GM18907 (cell line): Measurements from ENCODE around the gene NAT14.

Source experiments
- ATAC-seq: cut with Tn5 transposase; IDR thresholded peaks from one replicate; pipeline ENCODE4 v1.9.1; 2021; ENCODE audit warnings: mild to moderate bottlenecking, moderate library complexity; ENCODE audit not compliant: unreplicated experiment

The NAT14 gene

DNA sequence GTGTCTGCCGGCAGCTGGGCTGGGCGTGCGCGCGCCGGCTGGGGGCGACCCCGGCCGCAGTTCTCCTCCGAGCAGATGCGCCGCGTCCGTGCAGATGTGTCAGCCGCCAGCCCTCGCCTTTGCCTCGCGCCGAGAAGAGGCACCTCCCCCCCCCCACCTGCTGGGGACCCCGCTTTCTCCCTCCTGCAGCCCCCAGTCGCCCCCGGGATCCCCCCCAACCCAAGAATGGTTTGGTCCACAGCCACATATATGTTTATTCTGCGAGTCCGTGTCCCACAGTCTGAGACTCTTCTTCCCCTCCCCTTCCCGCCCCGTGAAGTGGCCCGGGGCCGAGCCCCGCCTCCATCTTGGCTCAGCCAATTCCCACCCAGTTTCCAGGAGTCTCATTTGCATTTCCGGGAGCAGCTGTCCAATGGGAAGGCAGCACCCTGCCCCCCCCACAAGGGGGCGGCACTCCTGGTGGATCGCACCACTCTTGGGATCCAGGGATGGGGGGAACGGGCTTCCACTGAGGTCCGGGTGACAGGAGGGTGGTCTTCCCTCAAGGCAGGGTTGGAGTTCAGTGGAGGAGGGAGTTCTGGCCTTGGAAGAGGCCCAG, 32.1 kb upstream of the NAT14 start:
- no peak for ATAC-seq

- no peak for ATAC-seq
Observed at GRCh38 chr19:55453511-55454260, 31.3 kb upstream of the NAT14 start.

GRCh38 chr19:55454787-55455243, 30.2 kb upstream of the NAT14 start:
- ATAC-seq: no peak

DNA sequence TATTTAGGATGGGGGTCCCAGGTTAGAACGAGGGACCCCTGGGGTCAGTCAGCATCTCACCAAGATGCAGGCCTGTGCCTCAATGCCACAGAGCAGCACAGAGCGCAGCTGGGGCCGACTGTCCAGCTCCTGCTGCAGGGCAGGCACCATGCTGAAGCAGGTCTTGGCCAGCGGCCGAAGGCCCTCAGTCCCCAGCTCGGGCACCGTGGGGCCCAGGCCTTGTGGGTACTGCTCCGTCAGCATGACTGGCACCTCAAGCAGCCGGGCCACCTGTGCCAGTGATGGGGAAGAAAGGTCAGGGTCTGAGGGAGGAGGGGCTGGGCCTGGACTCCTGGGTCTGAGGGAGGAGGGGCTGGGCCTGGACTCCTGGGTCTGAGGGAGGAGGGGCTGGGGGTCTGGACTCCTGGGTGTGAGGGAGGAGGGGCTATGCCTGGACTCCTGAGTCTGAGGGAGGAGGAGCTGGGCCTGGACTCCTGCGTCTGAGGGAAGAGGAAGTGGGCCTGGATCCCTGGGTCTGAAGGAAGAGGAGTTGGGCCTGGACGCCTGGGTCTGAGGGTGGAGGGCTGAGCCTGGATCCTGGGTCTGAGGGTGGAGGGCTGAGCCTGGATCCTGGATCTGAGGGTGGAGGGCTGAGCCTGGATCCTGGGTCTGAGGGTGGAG, 29.3 kb upstream of the NAT14 start:
- ATAC-seq: no peak

DNA sequence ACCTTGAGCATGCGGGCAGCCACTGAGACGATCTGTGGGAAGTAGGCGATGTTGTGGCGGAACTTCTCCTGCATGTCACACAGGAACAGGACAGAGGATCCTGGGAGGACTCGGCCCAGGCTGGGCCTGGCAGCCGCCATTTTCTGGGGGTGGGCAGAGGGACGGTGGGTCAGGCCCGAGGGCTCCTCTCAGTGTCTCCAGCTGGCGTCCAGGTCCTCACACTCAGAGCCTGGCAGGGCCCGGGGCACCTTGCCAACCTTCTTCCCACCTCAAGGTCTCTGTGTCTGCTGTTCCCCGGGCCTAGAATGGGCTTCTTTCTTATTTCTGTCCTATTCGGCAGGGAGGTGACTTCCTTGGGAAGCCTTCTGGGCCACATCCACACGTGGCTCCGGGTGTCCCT, 28.6 kb upstream of the NAT14 start:
- ATAC-seq: no peak

GRCh38 chr19:55457683-55458457, 27.1 kb upstream of the NAT14 start:
- ATAC-seq: no peak

DNA sequence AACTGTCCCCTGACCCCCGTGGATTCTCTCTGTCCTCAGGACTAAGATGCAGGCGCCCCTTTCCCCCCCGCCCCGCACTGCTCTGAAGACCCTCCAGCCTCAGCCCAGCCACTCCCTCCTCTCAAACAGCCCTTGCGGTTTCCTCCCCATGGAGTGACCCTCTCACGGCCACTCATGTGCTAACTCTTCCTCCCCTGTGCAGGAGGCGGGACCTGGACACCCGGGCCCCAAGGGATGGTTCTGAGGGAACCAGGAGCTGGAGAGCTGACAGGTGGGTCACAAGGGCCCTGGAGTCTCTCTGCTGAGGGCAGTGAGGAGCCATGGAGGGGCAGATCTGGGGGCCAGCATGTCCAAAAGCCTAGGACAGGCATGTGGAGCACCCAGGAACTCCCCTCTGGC, 25.4 kb upstream of the NAT14 start:
- no peak for ATAC-seq

DNA sequence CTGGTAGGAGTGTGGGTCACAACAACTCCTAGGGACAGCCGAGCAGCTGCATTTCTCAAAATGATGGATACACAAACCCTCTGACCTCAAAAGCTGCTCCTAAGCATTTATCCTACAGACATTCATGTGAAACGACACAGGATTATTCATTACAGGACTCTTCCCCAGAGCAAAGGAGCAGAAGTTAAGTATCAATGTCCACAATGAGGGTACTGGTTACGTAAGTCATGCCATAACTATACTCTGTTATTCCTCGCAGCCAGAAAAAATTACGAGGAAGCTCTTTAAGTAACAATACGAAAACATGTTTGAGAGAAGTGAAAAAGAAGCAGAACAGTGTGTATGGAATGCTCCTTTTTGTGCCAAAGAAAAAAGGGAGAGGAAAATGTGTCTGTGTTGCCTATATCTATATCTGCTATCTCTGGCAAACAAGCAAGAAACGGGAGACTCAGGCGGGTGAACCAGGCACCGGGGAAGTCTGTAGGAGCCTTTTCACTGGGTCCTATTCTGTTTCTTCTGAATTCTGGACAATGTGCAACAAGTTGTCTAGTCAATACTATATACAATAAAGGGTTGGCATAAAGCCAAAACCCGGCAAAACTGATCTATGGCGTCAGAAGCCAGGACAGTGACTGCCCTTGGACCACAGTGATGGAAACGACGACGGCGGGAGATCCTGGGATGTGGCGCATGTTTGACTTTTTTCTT, 24.9 kb upstream of the NAT14 start:
- ATAC-seq: no peak

DNA sequence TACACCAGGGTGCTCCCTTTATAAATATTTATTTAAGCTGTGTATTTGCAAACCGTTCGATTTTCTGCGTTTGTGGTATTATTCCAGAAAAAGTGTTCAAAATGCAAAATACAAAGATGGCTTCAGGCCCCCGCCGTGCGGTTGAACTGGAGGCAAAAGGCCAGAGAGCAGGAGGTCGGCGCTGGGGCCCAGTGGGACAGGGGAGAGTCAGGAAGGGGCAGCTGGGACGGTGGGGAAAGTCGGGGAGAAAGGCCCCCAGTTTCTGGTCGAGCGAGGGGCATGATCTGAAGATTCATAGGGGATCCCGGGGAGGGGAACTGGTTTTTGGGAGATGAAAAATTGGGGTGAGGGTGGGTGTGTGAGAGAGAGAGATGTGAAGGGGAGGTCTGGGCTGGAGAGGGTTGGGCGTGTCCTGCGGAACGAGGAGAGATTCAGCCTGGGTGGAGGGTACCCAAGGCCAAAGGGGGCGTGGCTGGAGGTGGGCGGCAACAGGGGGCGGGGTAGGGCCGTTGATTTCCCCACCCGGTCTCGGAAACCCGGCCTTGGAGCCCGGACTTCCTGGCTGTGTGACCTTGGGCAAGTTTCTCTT, 24.2 kb upstream of the NAT14 start:
- ATAC-seq: no peak

DNA sequence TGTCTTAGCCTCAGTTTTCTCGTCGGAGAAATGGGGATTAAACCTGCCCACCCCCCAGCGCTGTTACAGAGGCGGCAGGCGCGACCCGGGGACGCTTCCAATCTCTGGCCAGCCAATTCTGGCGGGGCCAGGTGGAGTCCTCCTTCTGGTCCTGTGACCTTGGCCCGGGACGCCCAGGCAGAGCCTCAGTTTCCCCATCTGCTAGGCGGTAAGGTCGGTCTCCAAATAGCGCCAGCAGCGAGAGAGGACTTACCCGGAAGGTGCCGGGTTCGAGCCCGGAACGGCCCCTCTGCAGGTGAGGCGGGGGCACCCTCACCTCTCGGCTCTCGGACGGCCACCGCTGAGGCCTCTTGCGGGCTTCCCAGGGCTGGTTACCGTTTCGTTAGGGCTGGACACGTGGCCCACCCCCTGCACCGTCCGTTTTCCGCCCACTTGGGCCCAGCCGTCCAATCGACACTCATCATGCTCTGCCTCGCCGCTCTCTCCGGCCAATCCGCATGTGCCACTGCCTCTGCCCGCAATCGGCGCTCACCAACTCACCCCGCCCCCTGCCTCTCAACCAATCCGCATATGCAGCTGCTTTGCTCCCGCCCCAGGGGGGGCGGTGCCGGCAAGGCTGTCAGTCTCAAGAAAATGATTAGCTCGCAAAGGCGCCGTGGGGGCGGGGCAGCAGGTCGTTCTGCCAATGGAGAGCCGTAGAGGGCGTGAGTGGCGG, 23.6 kb upstream of the NAT14 start, which contains the start of gene ISOC2:
Gene ISOC2, minus strand, starts transcription at position 384 of the 715 bp plus-strand sequence. CDS start 5,156 bp downstream, outside the sequence.
- peak; percentile 90 for ATAC-seq

DNA sequence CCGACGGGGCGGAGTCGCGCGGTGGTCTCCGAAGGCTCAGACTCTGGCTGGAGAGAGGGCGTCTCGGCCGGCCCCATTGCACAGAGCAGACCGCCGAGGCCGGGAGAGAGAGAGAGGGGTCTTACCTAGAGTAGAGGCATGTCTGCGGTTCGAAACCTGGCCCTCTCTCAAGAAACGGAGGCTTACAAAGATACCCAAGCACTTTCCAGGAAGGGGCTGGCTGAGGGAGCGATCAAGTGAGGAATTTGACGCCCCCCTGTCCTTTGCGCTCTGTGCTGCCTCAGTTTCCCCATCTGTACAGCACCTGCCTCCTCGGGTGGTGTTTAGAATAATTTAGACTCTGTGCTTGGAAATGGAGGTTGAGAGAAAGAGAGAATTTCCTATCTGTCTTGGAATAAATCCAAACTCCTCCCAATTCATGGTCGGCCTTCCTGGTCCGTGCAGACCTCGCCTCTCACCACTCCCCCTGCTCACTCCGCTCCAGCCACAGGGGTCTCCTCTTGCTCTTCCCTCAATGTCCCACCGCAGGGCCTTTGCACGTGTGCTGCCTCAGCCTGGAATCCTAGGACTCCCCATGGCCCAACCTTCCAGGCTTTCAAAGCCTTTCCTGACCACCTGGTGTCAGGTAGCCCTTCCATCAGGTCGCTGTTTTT, 22.9 kb upstream of the NAT14 start:
- ATAC-seq: no peak

DNA sequence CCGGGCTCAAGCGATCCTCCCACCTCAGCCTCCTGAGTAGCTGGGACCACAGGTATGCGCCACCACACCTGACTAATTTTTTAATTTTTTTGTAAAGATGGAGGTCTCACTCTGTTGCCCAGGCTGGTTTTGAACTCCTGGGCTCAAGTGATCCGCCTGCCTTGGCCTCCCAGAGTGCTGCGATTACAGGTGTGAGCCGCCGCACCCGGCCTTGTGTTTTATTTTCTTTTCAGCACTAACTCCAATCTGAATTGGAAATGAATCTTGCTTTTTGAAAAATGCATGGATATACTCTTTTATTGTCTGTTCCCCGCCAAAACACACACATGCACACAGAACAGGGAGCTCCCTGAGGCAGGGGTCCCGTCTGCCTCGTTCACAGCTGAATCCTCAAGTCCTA, 22.3 kb upstream of the NAT14 start:
- ATAC-seq: no peak

- ATAC-seq: no peak
Observed at GRCh38 chr19:55463583-55464031, 21.4 kb upstream of the NAT14 start.

- no peak for ATAC-seq
Observed at GRCh38 chr19:55464039-55464661, 20.8 kb upstream of the NAT14 start.

DNA sequence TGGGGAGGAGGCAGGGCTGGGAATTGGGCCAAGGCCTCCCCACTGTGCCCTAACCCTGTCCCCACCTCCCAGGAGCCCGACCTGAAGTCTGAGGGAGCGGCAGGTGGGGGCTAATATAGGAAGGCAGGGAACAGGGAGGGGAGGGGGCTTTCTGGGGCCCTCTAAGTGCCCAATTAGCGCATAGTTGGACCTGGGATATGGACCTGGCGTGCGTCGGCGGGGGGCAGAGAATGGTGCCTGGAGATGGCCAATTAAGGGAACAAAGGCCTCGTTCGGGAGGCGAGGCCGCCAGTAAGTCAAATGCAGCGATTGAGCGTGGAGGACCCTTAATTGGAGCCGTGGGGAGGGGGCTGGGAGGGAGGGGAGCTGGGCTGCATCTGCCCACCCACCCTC, 20.3 kb upstream of the NAT14 start, which contains the start of gene C19orf85:
Gene C19orf85, minus strand, starts transcription at position 90 of the 393 bp plus-strand sequence. CDS start 197 bp downstream, outside the sequence.
- ATAC-seq: no peak

DNA sequence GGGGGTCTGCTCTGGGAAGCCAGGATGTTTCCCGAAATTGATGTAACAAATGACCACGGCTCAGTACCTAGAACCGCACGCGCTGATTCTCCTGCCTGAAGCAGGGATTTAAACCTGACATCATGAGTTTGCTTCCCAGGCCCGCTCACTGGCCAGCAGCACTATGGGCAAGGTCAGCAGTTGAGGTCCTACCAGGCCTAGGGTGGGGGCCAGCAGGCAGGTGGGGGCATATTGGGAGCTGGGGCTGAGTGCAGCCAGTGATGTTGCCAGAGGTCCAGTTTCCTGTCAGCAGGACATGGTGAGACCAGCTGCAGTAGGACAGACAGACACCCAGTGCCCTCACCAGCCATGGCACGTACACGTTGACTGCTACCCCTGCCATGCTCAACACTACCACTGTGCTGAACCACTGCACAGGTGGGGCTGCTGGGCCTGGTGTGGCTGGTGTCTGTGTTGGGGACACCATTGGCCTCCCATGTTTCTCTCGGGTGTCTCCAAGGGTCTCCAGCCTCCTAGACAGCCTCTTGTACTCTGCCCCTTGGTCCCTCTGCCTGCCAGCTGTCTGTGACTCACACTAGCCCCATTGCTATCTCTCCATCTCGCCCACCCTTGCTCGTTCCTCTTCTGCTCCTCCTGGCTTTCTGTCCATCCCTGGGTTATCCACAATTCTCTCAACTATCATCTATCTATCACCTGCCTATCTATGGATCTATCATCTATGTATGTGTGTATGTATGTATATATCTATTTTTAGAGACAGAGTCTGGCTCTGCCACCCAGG, 19.3 kb upstream of the NAT14 start:
- no peak for ATAC-seq

DNA sequence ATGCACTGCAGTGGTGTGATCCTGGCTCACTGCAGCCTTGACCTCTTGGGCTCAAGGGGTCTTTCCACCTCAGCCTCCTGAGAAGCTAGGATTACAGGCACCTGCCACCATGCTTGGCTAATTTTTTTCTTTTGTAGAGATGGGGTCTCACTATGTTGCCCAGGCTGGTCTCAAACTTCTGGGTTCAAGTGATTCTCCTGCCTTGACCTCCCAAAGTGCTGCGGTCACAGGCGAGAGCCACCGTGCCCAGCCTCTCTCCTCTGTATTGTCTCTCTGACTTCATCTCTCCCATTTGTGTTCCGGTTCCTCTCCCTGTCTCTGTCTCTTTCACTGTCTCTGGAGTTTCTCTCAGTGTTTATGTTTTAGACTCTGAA, 18.8 kb upstream of the NAT14 start:
- ATAC-seq: no peak
